Measurements from ENCODE around the gene TBX3.
A peak's percentile ranks its signal among the peaks of the same experiment; 100 is the strongest.

TBX3 gene

DNA sequence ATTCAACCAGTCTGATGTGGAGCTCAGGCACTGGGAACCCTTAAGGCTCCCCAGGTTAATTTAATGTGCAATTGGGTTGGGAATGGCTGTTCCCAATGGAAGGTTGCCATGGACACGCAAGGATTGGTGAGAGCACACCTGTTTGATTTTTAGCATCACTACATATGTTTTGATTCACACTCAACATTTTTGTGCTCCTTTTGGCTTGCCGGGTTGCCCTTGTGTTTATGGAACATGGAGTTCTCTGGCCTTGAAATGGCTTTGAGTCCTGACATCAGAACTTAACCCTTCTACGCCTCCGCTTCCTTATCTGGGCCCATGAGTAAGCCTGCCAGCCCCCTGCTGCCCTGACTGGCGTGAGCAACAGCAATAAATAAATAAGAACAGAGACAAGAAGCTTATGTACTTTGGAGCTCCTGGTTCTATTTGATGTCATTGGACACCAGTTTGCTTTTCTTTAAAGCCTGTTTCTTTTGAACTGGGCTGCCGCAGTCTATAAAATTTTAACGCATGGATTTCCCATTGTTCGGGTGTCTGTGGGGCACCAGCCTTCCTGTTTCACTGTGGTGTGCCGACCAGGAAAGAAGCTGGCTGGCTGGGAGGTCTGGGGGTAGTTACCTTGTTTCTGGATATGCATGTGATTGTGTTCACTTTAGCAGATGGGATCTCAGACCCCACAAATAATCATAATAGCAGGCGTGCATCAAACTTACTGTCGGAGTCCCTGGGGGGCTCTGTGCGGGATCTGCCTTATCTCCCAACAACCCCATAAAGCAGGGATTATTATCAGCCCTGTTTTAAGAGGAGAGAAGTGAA lies 27.8 kb downstream of the TBX3 start:
- WGBS, 2 experiments (ENCODE audit: insufficient coverage in 2 of 2) = 68 to 73% methylated on average over 5 to 6 of the region's 12 CpGs
- H3K4me3 ChIP-seq (ENCODE audit: extremely low read depth, insufficient read depth, low read length, poor library complexity, severe bottlenecking) = no peak overlapping the region
- H3K4me1 ChIP-seq (ENCODE audit: control insufficient read depth, insufficient read depth, low read length, poor library complexity, severe bottlenecking) = peaks cover 42% of the 10 kb centered on the region
- H3K27ac ChIP-seq (ENCODE audit: low read depth, low read length, severe bottlenecking) = peak overlapping the region; percentile 83
- no peaks in the 10 kb centered on the region for H3K9me3 ChIP-seq (ENCODE audit: control insufficient read depth, low read length)
- no peaks in the 10 kb centered on the region for H3K36me3 ChIP-seq (ENCODE audit: control insufficient read depth, insufficient read depth, low read length)

DNA sequence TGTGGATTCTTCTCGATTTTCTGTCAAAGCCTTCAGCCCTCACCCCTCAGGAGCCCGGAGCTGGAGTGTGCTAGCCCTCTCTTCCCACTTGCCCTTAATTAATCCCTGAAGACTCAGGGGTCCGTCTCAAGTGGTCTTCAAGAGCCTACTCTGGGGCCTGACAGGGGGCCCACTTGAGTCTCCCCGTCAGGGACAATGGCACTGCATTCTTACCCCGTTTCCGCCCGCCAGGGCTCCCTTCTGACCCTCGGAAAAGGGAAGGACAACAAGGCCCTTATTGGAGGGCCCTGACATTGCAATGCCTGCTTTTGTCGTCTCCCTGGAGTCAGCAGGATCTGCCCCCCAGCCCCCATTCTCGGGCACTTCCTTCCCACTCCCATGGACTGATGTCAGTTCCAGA lies 34.4 kb downstream of the TBX3 start:
- WGBS, 2 experiments (ENCODE audit: insufficient coverage in 2 of 2) = 55 to 64% methylated on average over 5 to 8 of the region's 10 CpGs
- Histone ChIP-seq H3K4me3 (ENCODE audit: extremely low read depth, insufficient read depth, low read length, poor library complexity, severe bottlenecking) (no peak overlapping the region), H3K9me3 (ENCODE audit: control insufficient read depth, low read length) (no peaks in the 10 kb centered on the region), H3K36me3 (ENCODE audit: control insufficient read depth, insufficient read depth, low read length) (no peaks in the 10 kb centered on the region), H3K4me1 (ENCODE audit: control insufficient read depth, insufficient read depth, low read length, poor library complexity, severe bottlenecking) (peaks cover 3% of the 10 kb centered on the region), H3K27ac (ENCODE audit: low read depth, low read length, severe bottlenecking) (no peak overlapping the region)

DNA sequence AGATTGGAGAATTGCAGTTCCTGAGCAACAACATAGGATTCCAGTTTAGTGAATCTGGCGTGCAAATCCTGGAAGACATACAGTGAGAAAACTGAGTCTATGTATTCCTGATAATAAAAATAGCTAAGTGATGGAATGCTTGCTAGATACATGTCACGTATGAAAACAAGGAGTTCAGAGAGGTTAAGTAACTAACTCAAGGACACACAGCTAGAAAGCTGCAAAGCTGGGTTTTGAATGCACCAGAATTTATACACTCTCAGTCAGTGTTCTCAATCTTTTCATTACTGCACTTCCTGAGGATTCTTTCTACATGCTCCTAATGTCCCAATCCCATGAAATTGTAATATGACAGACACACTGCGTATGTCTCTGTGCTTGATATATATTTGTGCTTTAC lies 35.3 kb downstream of the TBX3 start:
- Histone ChIP-seq H3K4me1 (ENCODE audit: control insufficient read depth, insufficient read depth, low read length, poor library complexity, severe bottlenecking) (peaks cover 3% of the 10 kb centered on the region), H3K36me3 (ENCODE audit: control insufficient read depth, insufficient read depth, low read length) (no peaks in the 10 kb centered on the region), H3K9me3 (ENCODE audit: control insufficient read depth, low read length) (no peaks in the 10 kb centered on the region), H3K27ac (ENCODE audit: low read depth, low read length, severe bottlenecking) (no peak overlapping the region), H3K4me3 (ENCODE audit: extremely low read depth, insufficient read depth, low read length, poor library complexity, severe bottlenecking) (no peak overlapping the region)
- 95 to 100% methylated on average over 1 to 2 of the region's 3 CpGs for WGBS, 2 experiments (ENCODE audit: insufficient coverage in 2 of 2)

DNA sequence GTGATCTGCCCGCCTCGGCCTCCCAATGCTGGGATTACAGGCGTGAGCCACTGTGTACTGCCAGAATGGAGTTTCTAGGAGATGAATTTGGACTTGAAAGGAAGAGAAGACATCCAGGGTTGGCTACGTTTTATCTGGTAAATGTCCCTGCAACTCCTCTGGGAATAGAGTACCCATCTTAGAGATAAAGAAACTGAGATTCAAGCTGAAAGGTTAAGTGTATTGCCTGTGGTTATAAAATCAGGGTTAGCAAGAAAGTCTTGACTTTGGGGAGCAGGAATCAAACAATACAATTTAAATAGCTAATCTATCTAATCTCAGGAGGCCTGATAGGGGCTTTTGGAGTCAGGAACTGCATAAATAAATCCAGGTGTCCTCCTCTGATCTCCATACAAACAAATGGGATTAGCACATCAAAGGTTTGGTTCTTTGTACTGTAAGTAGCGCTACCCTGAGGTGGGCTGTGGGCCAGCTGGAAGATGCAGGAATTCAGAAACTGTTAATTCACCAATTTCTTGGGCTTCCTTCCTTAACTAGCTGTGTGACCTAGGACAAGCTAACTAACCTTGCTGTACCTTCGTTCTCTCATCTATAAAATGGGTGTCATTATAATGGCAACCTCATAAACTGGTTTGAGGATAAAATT lies 45.1 kb downstream of the TBX3 start:
- no peaks in the 10 kb centered on the region for H3K9me3 ChIP-seq (ENCODE audit: control insufficient read depth, low read length)
- H3K4me3 ChIP-seq (ENCODE audit: extremely low read depth, insufficient read depth, low read length, poor library complexity, severe bottlenecking) = no peak overlapping the region
- H3K36me3 ChIP-seq (ENCODE audit: control insufficient read depth, insufficient read depth, low read length) = no peaks in the 10 kb centered on the region
- H3K27ac ChIP-seq (ENCODE audit: low read depth, low read length, severe bottlenecking) = no peak overlapping the region
- WGBS, 2 experiments (ENCODE audit: insufficient coverage in 2 of 2) = 76 to 82% methylated on average over 4 to 5 of the region's 6 CpGs
- peaks cover 5% of the 10 kb centered on the region for H3K4me1 ChIP-seq (ENCODE audit: control insufficient read depth, insufficient read depth, low read length, poor library complexity, severe bottlenecking)

GRCh38 chr12:114636723-114637480 lies 47.1 kb downstream of the TBX3 start:
- Histone ChIP-seq H3K9me3 (ENCODE audit: control insufficient read depth, low read length) (no peaks in the 10 kb centered on the region), H3K4me1 (ENCODE audit: control insufficient read depth, insufficient read depth, low read length, poor library complexity, severe bottlenecking) (peaks cover 5% of the 10 kb centered on the region), H3K36me3 (ENCODE audit: control insufficient read depth, insufficient read depth, low read length) (no peaks in the 10 kb centered on the region), H3K4me3 (ENCODE audit: extremely low read depth, insufficient read depth, low read length, poor library complexity, severe bottlenecking) (no peak overlapping the region), H3K27ac (ENCODE audit: low read depth, low read length, severe bottlenecking) (no peak overlapping the region)
- 61 to 62% methylated on average over 12 of the region's 15 CpGs for WGBS, 2 experiments (ENCODE audit: insufficient coverage in 2 of 2)

DNA sequence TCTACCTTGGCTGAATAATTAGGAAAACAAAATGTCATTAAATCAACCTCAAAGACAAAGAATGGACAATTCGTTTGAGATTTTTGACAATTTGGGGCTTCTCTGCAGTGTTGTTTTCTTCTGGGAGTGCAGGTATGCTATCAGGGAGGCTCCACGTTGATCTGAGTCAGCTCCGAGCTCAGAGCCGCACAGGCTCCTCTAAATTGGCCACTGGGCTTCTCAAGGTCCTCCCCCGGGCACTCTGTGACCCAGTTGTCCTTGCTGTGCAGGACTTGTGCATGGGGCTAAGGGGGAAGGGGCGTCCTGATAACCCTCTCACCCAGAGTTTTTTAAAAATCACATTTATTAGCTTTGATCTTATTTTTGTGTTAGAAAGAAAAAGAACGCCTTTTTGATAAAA lies 52.7 kb downstream of the TBX3 start:
- 59 to 87% methylated on average over 4 to 5 of the region's 7 CpGs for WGBS, 2 experiments (ENCODE audit: insufficient coverage in 2 of 2)
- no peak overlapping the region for H3K27ac ChIP-seq (ENCODE audit: low read depth, low read length, severe bottlenecking)

GRCh38 chr12:114628199-114628598 lies 55.8 kb downstream of the TBX3 start:
- Histone ChIP-seq H3K4me1 (ENCODE audit: control insufficient read depth, insufficient read depth, low read length, poor library complexity, severe bottlenecking) (peaks cover 11% of the 10 kb centered on the region), H3K4me3 (ENCODE audit: extremely low read depth, insufficient read depth, low read length, poor library complexity, severe bottlenecking) (no peak overlapping the region), H3K9me3 (ENCODE audit: control insufficient read depth, low read length) (no peaks in the 10 kb centered on the region), H3K27ac (ENCODE audit: low read depth, low read length, severe bottlenecking) (no peak overlapping the region), H3K36me3 (ENCODE audit: control insufficient read depth, insufficient read depth, low read length) (no peaks in the 10 kb centered on the region)
- 0 to 20% methylated on average over 1 of the region's 5 CpGs for WGBS, 2 experiments (ENCODE audit: insufficient coverage in 2 of 2)

More for the DNA sequence above, 52.7 kb downstream of the TBX3 start:
- Histone ChIP-seq H3K9me3 (ENCODE audit: control insufficient read depth, low read length) (no peaks in the 10 kb centered on the region), H3K36me3 (ENCODE audit: control insufficient read depth, insufficient read depth, low read length) (no peaks in the 10 kb centered on the region), H3K4me1 (ENCODE audit: control insufficient read depth, insufficient read depth, low read length, poor library complexity, severe bottlenecking) (peaks cover 11% of the 10 kb centered on the region), H3K4me3 (ENCODE audit: extremely low read depth, insufficient read depth, low read length, poor library complexity, severe bottlenecking) (no peak overlapping the region)

GRCh38 chr12:114627393-114627792 lies 56.6 kb downstream of the TBX3 start:
- peaks cover 11% of the 10 kb centered on the region for H3K4me1 ChIP-seq (ENCODE audit: control insufficient read depth, insufficient read depth, low read length, poor library complexity, severe bottlenecking)
- H3K36me3 ChIP-seq (ENCODE audit: control insufficient read depth, insufficient read depth, low read length) = no peaks in the 10 kb centered on the region
- H3K4me3 ChIP-seq (ENCODE audit: extremely low read depth, insufficient read depth, low read length, poor library complexity, severe bottlenecking) = no peak overlapping the region
- no peaks in the 10 kb centered on the region for H3K9me3 ChIP-seq (ENCODE audit: control insufficient read depth, low read length)
- no peak overlapping the region for H3K27ac ChIP-seq (ENCODE audit: low read depth, low read length, severe bottlenecking)

- WGBS, 2 experiments (ENCODE audit: insufficient coverage in 2 of 2) = 43 to 49% methylated on average over 3 to 5 of the region's 7 CpGs
- H3K36me3 ChIP-seq (ENCODE audit: control insufficient read depth, insufficient read depth, low read length) = no peaks in the 10 kb centered on the region
- no peaks in the 10 kb centered on the region for H3K9me3 ChIP-seq (ENCODE audit: control insufficient read depth, low read length)
- no peak overlapping the region for H3K27ac ChIP-seq (ENCODE audit: low read depth, low read length, severe bottlenecking)
- H3K4me1 ChIP-seq (ENCODE audit: control insufficient read depth, insufficient read depth, low read length, poor library complexity, severe bottlenecking) = peaks cover 11% of the 10 kb centered on the region
- H3K4me3 ChIP-seq (ENCODE audit: extremely low read depth, insufficient read depth, low read length, poor library complexity, severe bottlenecking) = no peak overlapping the region
These were observed 58.6 kb downstream of the TBX3 start for GRCh38 chr12:114625294-114625851.

DNA sequence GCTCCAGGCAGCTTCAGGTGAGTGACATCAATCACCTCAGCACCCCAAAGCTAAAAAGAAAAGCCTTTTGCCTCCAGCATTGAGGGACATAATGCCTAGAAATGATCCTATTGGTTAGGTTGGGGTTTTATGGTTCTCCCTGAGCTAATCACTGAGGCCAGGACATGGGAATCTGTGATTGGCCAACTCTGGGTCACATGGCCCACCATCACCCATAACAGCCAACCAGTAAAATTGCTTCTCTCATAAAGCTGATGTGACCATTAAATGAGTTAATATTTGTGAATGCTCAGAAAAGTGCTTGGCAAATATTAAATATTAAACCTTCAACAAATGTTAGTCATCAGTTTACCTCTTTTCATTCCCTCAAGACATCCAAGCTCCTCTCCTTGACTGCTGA lies 60.2 kb downstream of the TBX3 start:
- H3K36me3 ChIP-seq (ENCODE audit: control insufficient read depth, insufficient read depth, low read length) = no peaks in the 10 kb centered on the region
- H3K9me3 ChIP-seq (ENCODE audit: control insufficient read depth, low read length) = no peaks in the 10 kb centered on the region
- H3K4me1 ChIP-seq (ENCODE audit: control insufficient read depth, insufficient read depth, low read length, poor library complexity, severe bottlenecking) = peaks cover 11% of the 10 kb centered on the region
- H3K27ac ChIP-seq (ENCODE audit: low read depth, low read length, severe bottlenecking) = no peak overlapping the region
- no peak overlapping the region for H3K4me3 ChIP-seq (ENCODE audit: extremely low read depth, insufficient read depth, low read length, poor library complexity, severe bottlenecking)
